OCI-LY1 (cell line): ENCODE data around the gene IRAK1.

Experiments used
- H2AFZ ChIP-seq: fragments of 200-600 bp; sonication (generic), shearing (Covaris generic); 2 replicates; pipeline ENCODE4 v1.6.0; 2014; ENCODE audit warnings: antibody characterized with exemption, mild to moderate bottlenecking, low read length
- H3F3A ChIP-seq: fragments of 200-600 bp; sonication (generic), shearing (Covaris generic); 2 replicates; pipeline ENCODE4 v1.6.0; 2014; ENCODE audit warnings: mild to moderate bottlenecking, antibody characterized with exemption, low read length, moderate library complexity; ENCODE audit not compliant: insufficient read depth
- H3K27ac ChIP-seq: fragments of 200-600 bp; sonication (generic); 2 replicates; pipeline ENCODE4 v1.5.1; 2014; ENCODE audit warnings: low read length, mixed run types, mild to moderate bottlenecking, low read depth; ENCODE audit not compliant: poor library complexity, severe bottlenecking
- H3K27me3 ChIP-seq: fragments of 200-600 bp; sonication (generic); 2 replicates; pipeline ENCODE4 v1.6.0; 2014; ENCODE audit warnings: antibody characterized with exemption, mild to moderate bottlenecking, low read length, moderate library complexity; ENCODE audit not compliant: insufficient read depth
- H3K36me3 ChIP-seq: fragments of 200-600 bp; sonication (generic); 2 replicates; pipeline ENCODE4 v1.6.1; 2014; ENCODE audit warnings: mild to moderate bottlenecking, antibody characterized with exemption, low read length, moderate library complexity, mixed read lengths; ENCODE audit not compliant: insufficient read depth
- H3K4me1 ChIP-seq: fragments of 200-600 bp; sonication (generic); 2 replicates; pipeline ENCODE4 v1.5.1; 2014; ENCODE audit warnings: mild to moderate bottlenecking, low read length, moderate library complexity; ENCODE audit not compliant: insufficient read depth, severe bottlenecking
- H3K4me2 ChIP-seq: fragments of 200-600 bp; sonication (generic), shearing (Covaris generic); 2 replicates; pipeline ENCODE4 v1.6.1; 2014; ENCODE audit warnings: low read length
- H3K4me3 ChIP-seq: fragments of 200-600 bp; sonication (generic); 2 replicates; pipeline ENCODE4 v1.5.1; 2014; ENCODE audit warnings: low read length, low read depth, mild to moderate bottlenecking, mixed read lengths; ENCODE audit not compliant: poor library complexity, severe bottlenecking
- H3K79me2 ChIP-seq: fragments of 200-600 bp; shearing (Covaris generic); 2 replicates; pipeline ENCODE4 v1.6.1; 2016; ENCODE audit warnings: mixed run types, low read length, mixed read lengths; ENCODE audit not compliant: insufficient read depth
- H3K9ac ChIP-seq: fragments of 200-600 bp; sonication (generic), shearing (Covaris generic); 2 replicates; pipeline ENCODE4 v1.6.1; 2014; ENCODE audit warnings: mild to moderate bottlenecking, low read length, mixed read lengths
- H3K9me2 ChIP-seq: fragments of 200-600 bp; sonication (generic), shearing (Covaris generic); 2 replicates; pipeline ENCODE4 v1.6.1; 2014; ENCODE audit warnings: low read depth, mild to moderate bottlenecking, low read length, mixed read lengths
- H3K9me3 ChIP-seq: fragments of 200-600 bp; shearing (Covaris generic); 2 replicates; pipeline ENCODE4 v1.6.1; 2014; ENCODE audit warnings: low read length, mixed read lengths
- H4K20me1 ChIP-seq: fragments of 200-600 bp; sonication (generic), shearing (Covaris generic); 2 replicates; pipeline ENCODE4 v1.6.0; 2016; ENCODE audit warnings: mild to moderate bottlenecking, low read length; ENCODE audit not compliant: insufficient read depth
- EZH2 ChIP-seq: fragments of 200-600 bp; sonication (generic), shearing (Covaris generic); IDR thresholded peaks from 2 replicates; pipeline ENCODE4 v1.8.0; 2017; ENCODE audit warnings: borderline replicate concordance, mixed run types, mild to moderate bottlenecking, antibody characterized with exemption, low read length, moderate library complexity, mixed read lengths
- TF ChIP-seq, protein P1 (sequence below): fragments of 200-600 bp; sonication (generic), shearing (Covaris generic); IDR thresholded peaks from 2 replicates; pipeline ENCODE4 v1.5.1; 2017; ENCODE audit warnings: mild to moderate bottlenecking, antibody characterized with exemption, low read length, moderate library complexity, mixed read lengths

IRAK1 gene

DNA sequence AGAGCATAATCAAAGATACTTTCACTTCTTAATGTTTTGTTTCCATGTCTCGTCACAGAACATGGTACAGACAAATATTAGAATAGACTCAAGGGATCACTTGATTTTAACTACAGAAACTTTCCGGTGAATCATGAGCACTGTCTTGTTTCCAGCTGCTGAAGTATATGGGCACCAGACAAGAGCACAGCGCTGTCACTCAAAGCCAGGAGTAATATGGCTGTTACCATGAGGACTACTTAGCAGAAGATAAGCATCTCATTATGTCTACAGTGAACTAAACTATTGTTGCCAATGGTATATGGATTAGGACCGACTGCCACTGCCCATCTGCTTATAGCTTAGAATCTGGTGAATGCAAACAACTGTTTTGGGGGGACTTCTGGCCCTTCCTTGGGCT is 43.5 kb upstream of the IRAK1 start:
- peak overlapping the region; percentile 91 for H3K27ac ChIP-seq
- no peaks in the 10 kb centered on the region for H3K9me3 ChIP-seq
- TF ChIP-seq, protein P1, sequence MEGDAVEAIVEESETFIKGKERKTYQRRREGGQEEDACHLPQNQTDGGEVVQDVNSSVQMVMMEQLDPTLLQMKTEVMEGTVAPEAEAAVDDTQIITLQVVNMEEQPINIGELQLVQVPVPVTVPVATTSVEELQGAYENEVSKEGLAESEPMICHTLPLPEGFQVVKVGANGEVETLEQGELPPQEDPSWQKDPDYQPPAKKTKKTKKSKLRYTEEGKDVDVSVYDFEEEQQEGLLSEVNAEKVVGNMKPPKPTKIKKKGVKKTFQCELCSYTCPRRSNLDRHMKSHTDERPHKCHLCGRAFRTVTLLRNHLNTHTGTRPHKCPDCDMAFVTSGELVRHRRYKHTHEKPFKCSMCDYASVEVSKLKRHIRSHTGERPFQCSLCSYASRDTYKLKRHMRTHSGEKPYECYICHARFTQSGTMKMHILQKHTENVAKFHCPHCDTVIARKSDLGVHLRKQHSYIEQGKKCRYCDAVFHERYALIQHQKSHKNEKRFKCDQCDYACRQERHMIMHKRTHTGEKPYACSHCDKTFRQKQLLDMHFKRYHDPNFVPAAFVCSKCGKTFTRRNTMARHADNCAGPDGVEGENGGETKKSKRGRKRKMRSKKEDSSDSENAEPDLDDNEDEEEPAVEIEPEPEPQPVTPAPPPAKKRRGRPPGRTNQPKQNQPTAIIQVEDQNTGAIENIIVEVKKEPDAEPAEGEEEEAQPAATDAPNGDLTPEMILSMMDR = no peak
- no peak for TF ChIP-seq EZH2
- H3K27me3 ChIP-seq = no peaks in the 10 kb centered on the region
- H3K79me2 ChIP-seq = peaks cover 22% of the 10 kb centered on the region
- H3K4me3 ChIP-seq = no peak overlapping the region
- H3K9me2 ChIP-seq = no peaks in the 10 kb centered on the region
- H3K4me1 ChIP-seq = peaks cover 37% of the 10 kb centered on the region
- no peak overlapping the region for H3K4me2 ChIP-seq
- no peaks in the 10 kb centered on the region for H3F3A ChIP-seq
- H4K20me1 ChIP-seq = no peaks in the 10 kb centered on the region
- no peak overlapping the region for H3K9ac ChIP-seq
- no peaks in the 10 kb centered on the region; the same call in 1 of the 2 replicates for H3K36me3 ChIP-seq
- H2AFZ ChIP-seq = no peak overlapping the region

DNA sequence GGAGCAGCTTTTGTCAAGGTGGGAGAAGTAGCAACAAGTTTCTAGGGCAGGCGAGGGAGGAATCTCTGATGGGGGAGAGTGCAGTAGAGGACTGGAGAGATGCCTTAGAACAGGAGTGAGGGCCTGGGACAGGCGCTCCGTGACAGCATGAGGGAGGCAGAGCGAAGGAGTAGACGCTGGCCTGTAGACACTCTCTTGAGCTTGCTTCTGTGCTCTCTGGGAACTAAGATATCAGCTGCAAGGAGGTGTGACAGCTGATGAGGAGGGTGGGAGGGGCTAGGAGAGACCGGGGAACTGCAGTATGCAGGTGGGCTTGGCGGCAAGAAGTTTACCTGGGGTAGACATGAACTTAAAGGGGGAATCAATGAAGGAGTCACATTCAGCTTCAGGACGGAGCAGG is 42.1 kb upstream of the IRAK1 start:
- H3K79me2 ChIP-seq = peaks cover 19% of the 10 kb centered on the region
- TF ChIP-seq EZH2 = no peak
- TF ChIP-seq, protein P1 = no peak

DNA sequence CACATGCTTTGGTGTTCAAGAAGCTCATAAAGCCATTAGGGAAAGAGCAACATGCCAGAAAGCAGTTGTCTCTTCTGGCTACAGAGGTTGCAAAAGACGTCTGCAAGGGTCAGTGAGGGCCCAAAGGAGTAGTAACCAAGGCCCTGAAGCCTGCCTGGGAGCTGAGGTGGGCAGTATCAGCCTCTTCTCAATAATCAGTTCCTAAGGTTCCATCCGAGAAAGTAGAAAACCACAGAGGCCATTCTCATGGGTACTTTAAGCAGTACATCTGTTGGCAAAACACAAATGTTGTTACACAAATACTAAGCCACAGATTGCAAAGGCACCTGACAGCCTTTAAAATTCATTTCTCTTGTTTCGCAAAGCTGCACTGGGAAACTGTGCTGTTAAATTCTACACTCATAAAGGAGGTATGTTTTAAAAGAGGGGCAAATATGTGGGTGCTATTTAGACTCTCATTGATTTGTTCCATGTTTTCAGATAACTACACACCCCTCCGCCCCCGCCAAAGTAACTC is 40.1 kb upstream of the IRAK1 start:
- no peak overlapping the region for H3K4me3 ChIP-seq
- no peak overlapping the region for H3K4me2 ChIP-seq
- no peak for TF ChIP-seq EZH2
- TF ChIP-seq, protein P1 = no peak
- H3K4me1 ChIP-seq = peaks cover 33% of the 10 kb centered on the region
- H3K79me2 ChIP-seq = peaks cover 15% of the 10 kb centered on the region
- no peaks in the 10 kb centered on the region for H3K9me2 ChIP-seq
- no peaks in the 10 kb centered on the region for H3K27me3 ChIP-seq
- no peaks in the 10 kb centered on the region for H3F3A ChIP-seq
- no peak overlapping the region for H2AFZ ChIP-seq
- H3K9ac ChIP-seq = no peak overlapping the region
- H4K20me1 ChIP-seq = no peaks in the 10 kb centered on the region
- H3K36me3 ChIP-seq = peaks cover 16% of the 10 kb centered on the region; the same call in 1 of the 2 replicates
- no peak overlapping the region for H3K27ac ChIP-seq
- H3K9me3 ChIP-seq = no peaks in the 10 kb centered on the region

More for the DNA sequence above, 42.1 kb upstream of the IRAK1 start:
- Histone ChIP-seq H3K9ac (no peak overlapping the region), H3K9me2 (no peaks in the 10 kb centered on the region), H3K9me3 (no peaks in the 10 kb centered on the region), H3K27ac (no peak overlapping the region), H3K4me3 (no peak overlapping the region), H3K36me3 (peaks cover 9% of the 10 kb centered on the region; the same call in 1 of the 2 replicates), H3K27me3 (no peaks in the 10 kb centered on the region), H4K20me1 (no peaks in the 10 kb centered on the region), H3K4me1 (peaks cover 44% of the 10 kb centered on the region), H2AFZ (no peak overlapping the region), H3F3A (no peaks in the 10 kb centered on the region), H3K4me2 (no peak overlapping the region)
